ENCODE data around the gene ESRRB.

The ESRRB gene

GRCh38 chr14:76473481-76474263 is 97.7 kb downstream of the ESRRB start:
- Mint-ChIP-seq H3K4me1 (ENCODE audit: low read depth) (no peaks in the 10 kb centered on the region), H3K4me3 (no peak overlapping the region), H3K27ac (no peak overlapping the region), H3K27me3 (peaks cover 8% of the 10 kb centered on the region), H3K36me3 (no peaks in the 10 kb centered on the region), H3K9me3 (ENCODE audit: low read depth) (no peaks in the 10 kb centered on the region)

GRCh38 chr14:76480426-76480825 is 104.5 kb downstream of the ESRRB start:
- no peaks in the 10 kb centered on the region for H3K9me3 Mint-ChIP-seq (ENCODE audit: low read depth)
- H3K36me3 Mint-ChIP-seq, result no peaks in the 10 kb centered on the region
- H3K4me3 Mint-ChIP-seq, result no peak overlapping the region
- H3K27me3 Mint-ChIP-seq, result no peaks in the 10 kb centered on the region
- H3K4me1 Mint-ChIP-seq (ENCODE audit: low read depth), result no peaks in the 10 kb centered on the region
- H3K27ac Mint-ChIP-seq, result no peak overlapping the region

- H3K4me1 Mint-ChIP-seq (ENCODE audit: low read depth), result no peaks in the 10 kb centered on the region
- no peaks in the 10 kb centered on the region for H3K9me3 Mint-ChIP-seq (ENCODE audit: low read depth)
- H3K36me3 Mint-ChIP-seq, result no peaks in the 10 kb centered on the region
- H3K27me3 Mint-ChIP-seq, result no peaks in the 10 kb centered on the region
- no peak overlapping the region for H3K4me3 Mint-ChIP-seq
- H3K27ac Mint-ChIP-seq, result no peak overlapping the region
Observed at GRCh38 chr14:76484355-76484754, 108.4 kb downstream of the ESRRB start.

- H3K36me3 Mint-ChIP-seq, result no peaks in the 10 kb centered on the region
- H3K9me3 Mint-ChIP-seq (ENCODE audit: low read depth), result no peaks in the 10 kb centered on the region
- no peak overlapping the region for H3K4me3 Mint-ChIP-seq
- no peaks in the 10 kb centered on the region for H3K27me3 Mint-ChIP-seq
- no peak overlapping the region for H3K27ac Mint-ChIP-seq
- H3K4me1 Mint-ChIP-seq (ENCODE audit: low read depth), result no peaks in the 10 kb centered on the region
Observed at GRCh38 chr14:76486251-76486743, 110.4 kb downstream of the ESRRB start.

- H3K9me3 Mint-ChIP-seq (ENCODE audit: low read depth), result no peaks in the 10 kb centered on the region
- H3K4me1 Mint-ChIP-seq (ENCODE audit: low read depth), result no peaks in the 10 kb centered on the region
- no peak overlapping the region for H3K27ac Mint-ChIP-seq
- no peaks in the 10 kb centered on the region for H3K27me3 Mint-ChIP-seq
- no peaks in the 10 kb centered on the region for H3K36me3 Mint-ChIP-seq
- H3K4me3 Mint-ChIP-seq, result no peak overlapping the region
Observed at GRCh38 chr14:76488551-76488950, 112.6 kb downstream of the ESRRB start.

GRCh38 chr14:76489667-76490066 is 113.7 kb downstream of the ESRRB start:
- no peaks in the 10 kb centered on the region for H3K36me3 Mint-ChIP-seq
- H3K4me1 Mint-ChIP-seq (ENCODE audit: low read depth), result no peaks in the 10 kb centered on the region
- no peaks in the 10 kb centered on the region for H3K27me3 Mint-ChIP-seq
- no peaks in the 10 kb centered on the region for H3K9me3 Mint-ChIP-seq (ENCODE audit: low read depth)
- H3K27ac Mint-ChIP-seq, result no peak overlapping the region
- H3K4me3 Mint-ChIP-seq, result no peak overlapping the region

- Mint-ChIP-seq H3K36me3 (no peaks in the 10 kb centered on the region), H3K27me3 (no peaks in the 10 kb centered on the region), H3K9me3 (ENCODE audit: low read depth) (no peaks in the 10 kb centered on the region), H3K27ac (no peak overlapping the region), H3K4me3 (no peak overlapping the region), H3K4me1 (ENCODE audit: low read depth) (no peaks in the 10 kb centered on the region)
Observed at GRCh38 chr14:76490111-76490510, 114.2 kb downstream of the ESRRB start.

GRCh38 chr14:76490735-76491134 is 114.8 kb downstream of the ESRRB start:
- Mint-ChIP-seq H3K9me3 (ENCODE audit: low read depth) (no peaks in the 10 kb centered on the region), H3K4me1 (ENCODE audit: low read depth) (no peaks in the 10 kb centered on the region), H3K27me3 (no peaks in the 10 kb centered on the region), H3K36me3 (no peaks in the 10 kb centered on the region), H3K27ac (no peak overlapping the region), H3K4me3 (no peak overlapping the region)

GRCh38 chr14:76491172-76491930 is 115.4 kb downstream of the ESRRB start:
- H3K4me1 Mint-ChIP-seq (ENCODE audit: low read depth), result no peaks in the 10 kb centered on the region
- no peaks in the 10 kb centered on the region for H3K27me3 Mint-ChIP-seq
- no peak overlapping the region for H3K4me3 Mint-ChIP-seq
- no peaks in the 10 kb centered on the region for H3K9me3 Mint-ChIP-seq (ENCODE audit: low read depth)
- no peaks in the 10 kb centered on the region for H3K36me3 Mint-ChIP-seq
- H3K27ac Mint-ChIP-seq, result no peak overlapping the region

GRCh38 chr14:76495983-76496382 is 120.0 kb downstream of the ESRRB start:
- Mint-ChIP-seq H3K4me1 (ENCODE audit: low read depth) (no peaks in the 10 kb centered on the region), H3K27me3 (no peaks in the 10 kb centered on the region), H3K27ac (no peak overlapping the region), H3K4me3 (no peak overlapping the region), H3K9me3 (ENCODE audit: low read depth) (no peaks in the 10 kb centered on the region), H3K36me3 (no peaks in the 10 kb centered on the region)

- Mint-ChIP-seq H3K36me3 (no peaks in the 10 kb centered on the region), H3K27ac (no peak overlapping the region), H3K4me1 (ENCODE audit: low read depth) (no peaks in the 10 kb centered on the region), H3K9me3 (ENCODE audit: low read depth) (no peaks in the 10 kb centered on the region), H3K27me3 (no peaks in the 10 kb centered on the region), H3K4me3 (no peak overlapping the region)
Observed at GRCh38 chr14:76496595-76496994, 120.7 kb downstream of the ESRRB start.

- Mint-ChIP-seq H3K4me1 (ENCODE audit: low read depth) (no peaks in the 10 kb centered on the region), H3K36me3 (no peaks in the 10 kb centered on the region), H3K9me3 (ENCODE audit: low read depth) (no peaks in the 10 kb centered on the region), H3K27me3 (no peaks in the 10 kb centered on the region), H3K27ac (no peak overlapping the region), H3K4me3 (no peak overlapping the region)
Observed at GRCh38 chr14:76497550-76498462, 121.9 kb downstream of the ESRRB start.

GRCh38 chr14:76498463-76498935 is 122.6 kb downstream of the ESRRB start:
- H3K9me3 Mint-ChIP-seq (ENCODE audit: low read depth), result no peaks in the 10 kb centered on the region
- no peaks in the 10 kb centered on the region for H3K36me3 Mint-ChIP-seq
- H3K27me3 Mint-ChIP-seq, result no peaks in the 10 kb centered on the region
- H3K27ac Mint-ChIP-seq, result no peak overlapping the region
- no peaks in the 10 kb centered on the region for H3K4me1 Mint-ChIP-seq (ENCODE audit: low read depth)
- no peak overlapping the region for H3K4me3 Mint-ChIP-seq

- no peak overlapping the region for H3K4me3 Mint-ChIP-seq
- no peaks in the 10 kb centered on the region for H3K36me3 Mint-ChIP-seq
- no peaks in the 10 kb centered on the region for H3K27me3 Mint-ChIP-seq
- no peak overlapping the region for H3K27ac Mint-ChIP-seq
- H3K9me3 Mint-ChIP-seq (ENCODE audit: low read depth), result no peaks in the 10 kb centered on the region
- no peaks in the 10 kb centered on the region for H3K4me1 Mint-ChIP-seq (ENCODE audit: low read depth)
Observed at GRCh38 chr14:76498976-76499375, 123.0 kb downstream of the ESRRB start.

GRCh38 chr14:76499399-76499798 is 123.5 kb downstream of the ESRRB start:
- Mint-ChIP-seq H3K27ac (no peak overlapping the region), H3K36me3 (no peaks in the 10 kb centered on the region), H3K4me1 (ENCODE audit: low read depth) (no peaks in the 10 kb centered on the region), H3K4me3 (no peak overlapping the region), H3K27me3 (no peaks in the 10 kb centered on the region), H3K9me3 (ENCODE audit: low read depth) (no peaks in the 10 kb centered on the region)

Measured in activated naive CD8-positive, alpha-beta T cell (primary cell).